Lung microvascular endothelial cell (primary cell): Measurements from ENCODE around the gene ZNF385D. TPM values are rescaled to one million over a fixed set of nuclear protein-coding genes. Genes with fewer than 3 reads are reported as not detected.

ENCODE experiments used
- DNase-seq, 2 donors: peaks; one replicate each; pipeline versions ENCODE4 v3.0.0 to v3.0.0-alpha.2; 2010; ENCODE audit warnings: low read depth in 2 of 2
- total RNA-seq: library from RNA; depleted of rRNA; stranded (reverse); fragments of >200 nt; gene quantifications from 2 replicates; pipeline ENCODE4 v1.2.1, GENCODE V29; 2014

ZNF385D gene
- total RNA-seq, 1 donor from 2014 or later, result 1.8 TPM

DNA sequence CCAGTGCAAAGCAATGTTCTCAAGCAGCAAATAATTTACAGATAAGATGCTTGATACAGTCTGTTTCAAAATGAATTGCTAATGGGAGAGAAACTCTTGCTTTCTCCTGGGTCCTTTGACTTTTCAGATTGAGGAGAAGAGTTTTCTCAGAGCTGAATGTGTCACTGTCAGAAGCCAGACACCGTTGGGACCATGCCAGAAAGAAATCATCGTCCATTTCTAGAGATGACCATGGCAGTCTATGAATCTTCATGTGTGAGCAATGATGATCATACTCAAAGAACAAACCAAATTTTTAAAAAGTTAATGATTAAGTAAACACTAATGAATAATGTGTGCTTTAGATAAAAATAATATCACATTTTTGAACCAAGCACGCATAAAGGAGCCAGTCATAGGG is 77.6 kb downstream of the ZNF385D start:
- DNase-seq, result no peak

DNA sequence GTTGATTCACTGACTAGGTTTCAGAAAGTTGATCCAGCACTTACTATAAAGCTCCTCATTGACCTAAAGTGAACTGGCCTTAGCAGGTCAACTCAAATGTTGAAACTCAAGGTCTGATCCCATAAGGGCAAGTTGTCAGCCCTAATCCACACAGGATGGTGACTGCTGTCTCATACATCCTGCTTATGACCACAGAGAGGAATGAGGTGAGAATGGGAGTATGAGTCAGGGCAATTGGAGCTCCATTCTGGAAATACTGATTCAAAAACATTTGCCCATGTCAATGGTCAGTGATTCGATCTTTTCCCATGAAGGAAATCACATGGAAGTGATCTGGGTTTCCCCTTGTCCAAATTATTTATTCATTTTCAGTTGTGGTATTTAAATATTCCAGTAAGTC is 78.7 kb downstream of the ZNF385D start:
- peak; percentile 57 to 98 for DNase-seq

DNA sequence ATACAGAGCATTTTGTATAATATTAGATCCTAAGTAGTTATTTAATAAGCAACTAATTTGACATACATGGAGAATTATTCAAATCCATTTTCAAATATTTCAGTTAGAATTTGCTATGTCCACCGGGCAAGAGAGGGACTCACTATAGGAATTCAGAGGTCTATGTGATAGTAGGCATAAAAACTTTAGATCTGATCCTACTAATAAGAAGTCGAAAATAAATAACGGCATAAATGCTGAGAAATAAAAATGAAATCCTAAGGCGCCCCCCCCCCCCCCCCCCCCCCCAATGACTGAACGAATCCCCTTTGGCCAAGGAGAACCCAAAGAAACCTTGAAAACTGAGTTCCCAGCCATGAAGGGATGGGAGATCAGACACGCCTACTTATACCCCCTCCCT is 80.6 kb downstream of the ZNF385D start:
- no peak for DNase-seq

DNA sequence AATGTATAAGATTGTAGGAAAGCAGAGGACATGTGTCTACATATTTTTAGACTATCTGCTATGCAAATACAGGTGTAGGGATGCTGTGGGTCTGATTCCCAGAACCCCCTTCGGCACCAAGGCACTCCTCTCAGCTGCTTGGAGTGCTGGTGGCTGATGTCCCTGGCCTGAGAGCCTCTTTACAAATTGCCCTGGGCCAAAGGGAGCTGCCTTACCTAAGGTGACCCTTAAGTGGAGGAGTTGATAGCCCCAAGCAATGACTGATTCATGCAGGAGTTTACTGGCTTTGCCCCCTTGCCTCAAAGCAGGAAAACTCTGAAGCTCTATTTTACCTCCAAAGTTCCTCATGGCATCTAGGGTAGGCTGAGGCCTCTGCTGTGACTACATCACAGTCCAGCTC is 83.0 kb downstream of the ZNF385D start:
- DNase-seq, result no peak

DNA sequence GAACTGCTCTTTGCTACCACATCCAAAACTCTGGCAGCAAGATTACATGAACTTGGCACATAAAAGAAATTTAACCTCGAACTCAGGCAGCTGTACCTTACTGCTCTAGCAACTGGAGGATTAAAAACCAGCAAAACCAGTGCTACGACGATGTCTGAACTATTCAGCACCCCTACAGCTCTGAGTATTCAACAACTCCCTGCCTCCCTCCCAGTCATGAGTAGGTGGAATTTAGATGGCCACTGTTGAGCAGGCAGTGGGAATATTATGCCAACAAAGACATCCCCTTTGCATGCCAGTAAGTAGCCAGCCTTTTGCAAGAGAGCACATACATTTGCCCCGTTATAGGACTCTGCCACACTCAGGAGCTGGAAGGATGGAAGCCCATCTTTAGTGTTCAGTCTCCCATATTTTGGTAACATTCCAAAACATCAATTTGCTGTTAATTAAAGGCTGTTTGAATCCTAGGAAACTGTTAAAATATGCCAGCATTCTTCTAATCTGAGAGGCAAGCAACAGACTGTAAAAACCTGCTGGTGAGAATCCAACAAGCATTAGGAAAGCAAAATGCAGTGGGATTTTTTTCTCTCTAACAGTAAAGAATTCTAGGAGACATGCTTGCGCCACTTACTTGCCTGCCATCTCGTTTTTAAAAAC is 85.4 kb downstream of the ZNF385D start:
- no peak for DNase-seq

DNA sequence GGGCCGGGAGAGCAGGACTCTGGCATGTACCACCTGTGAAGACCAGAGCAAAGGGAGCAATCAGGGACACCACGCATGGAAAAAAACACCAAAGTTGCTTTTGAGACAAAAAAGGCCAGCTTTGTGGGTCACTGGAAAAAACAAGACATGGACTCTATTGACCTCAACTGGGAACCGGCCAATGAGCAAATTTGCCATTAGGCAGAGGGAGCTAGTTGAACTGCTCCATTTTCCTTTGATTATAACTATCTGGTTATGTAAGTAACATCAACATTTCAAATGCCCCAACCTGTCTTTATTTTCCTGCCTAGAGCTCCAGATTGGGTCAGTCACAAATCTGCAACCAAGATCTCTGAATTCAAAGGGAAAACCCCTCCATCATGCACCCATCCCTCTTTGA is 86.0 kb downstream of the ZNF385D start:
- no peak for DNase-seq

DNA sequence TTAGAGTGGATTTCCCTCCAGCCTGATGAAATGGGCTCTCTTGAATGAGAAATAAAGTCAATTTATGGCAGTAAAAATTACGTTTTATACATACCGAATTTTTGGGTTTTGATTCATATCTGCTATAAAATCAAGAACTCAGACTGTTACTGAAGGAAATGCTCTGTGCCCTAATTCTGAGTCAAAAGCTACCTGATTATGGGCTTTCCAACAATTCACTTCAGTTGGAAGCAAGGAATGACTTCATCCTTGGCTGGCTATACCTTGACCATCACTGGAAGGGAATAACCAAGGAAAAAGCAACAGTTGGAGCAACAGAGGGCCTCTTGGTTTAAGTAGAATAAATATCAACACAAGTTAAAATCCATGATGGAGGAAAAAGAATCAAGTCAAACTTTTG is 88.6 kb downstream of the ZNF385D start:
- DNase-seq, result no peak

DNA sequence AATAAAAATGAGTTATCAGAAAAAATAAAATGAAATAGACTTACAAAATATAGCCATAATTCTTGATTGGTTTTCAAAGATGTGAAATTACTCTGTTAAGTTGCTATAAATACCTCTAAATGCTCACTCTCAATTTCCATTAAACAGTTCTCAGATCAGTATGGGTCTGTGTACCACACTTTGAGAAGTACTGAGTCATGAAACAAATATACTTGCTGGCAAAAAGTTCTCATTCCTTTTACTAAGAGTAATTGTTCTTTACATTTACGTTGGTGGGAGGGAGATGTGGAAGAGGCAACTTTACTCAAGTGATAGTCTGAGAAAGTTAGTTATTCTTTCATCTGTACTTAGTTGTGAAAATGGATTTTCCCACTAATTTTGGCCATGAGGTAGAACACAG is 96.3 kb downstream of the ZNF385D start:
- no peak for DNase-seq

DNA sequence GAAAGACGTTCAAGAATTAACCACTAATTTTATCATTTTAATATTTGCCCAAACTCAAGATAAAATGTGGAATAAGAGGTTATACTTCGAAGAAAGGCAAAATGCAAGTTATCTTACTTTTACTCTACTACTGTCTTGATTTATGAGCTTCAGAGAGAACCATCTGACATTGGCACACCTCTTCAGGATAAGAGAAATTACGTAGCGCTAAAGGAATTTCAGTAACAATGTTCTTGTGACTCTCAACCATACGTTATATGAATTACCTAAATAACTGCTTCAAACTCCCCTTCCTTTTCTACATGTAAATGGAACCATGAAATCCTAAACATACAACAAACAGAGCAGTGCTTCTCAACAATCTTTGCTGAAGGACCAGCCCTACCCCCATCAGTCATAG is 96.8 kb downstream of the ZNF385D start:
- no peak for DNase-seq

DNA sequence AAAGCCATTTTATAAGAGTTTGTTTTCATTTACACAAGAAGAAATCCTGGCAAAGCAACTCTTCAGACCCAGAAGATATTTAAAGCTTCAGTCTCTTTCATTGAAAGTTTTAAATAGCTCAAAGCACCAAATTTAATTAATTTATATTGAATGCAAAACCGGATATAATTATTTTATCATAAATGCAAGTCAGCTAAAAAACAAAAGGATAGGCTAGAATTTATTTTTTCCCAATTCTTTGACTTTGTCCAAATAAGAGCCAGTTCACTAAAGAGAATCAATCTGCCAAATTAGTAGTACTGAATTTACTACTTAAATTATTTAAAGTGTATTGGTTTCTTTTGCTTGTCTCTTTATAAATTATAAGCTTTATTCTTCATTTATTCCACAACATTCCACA is 101.5 kb downstream of the ZNF385D start:
- DNase-seq, result no peak

DNA sequence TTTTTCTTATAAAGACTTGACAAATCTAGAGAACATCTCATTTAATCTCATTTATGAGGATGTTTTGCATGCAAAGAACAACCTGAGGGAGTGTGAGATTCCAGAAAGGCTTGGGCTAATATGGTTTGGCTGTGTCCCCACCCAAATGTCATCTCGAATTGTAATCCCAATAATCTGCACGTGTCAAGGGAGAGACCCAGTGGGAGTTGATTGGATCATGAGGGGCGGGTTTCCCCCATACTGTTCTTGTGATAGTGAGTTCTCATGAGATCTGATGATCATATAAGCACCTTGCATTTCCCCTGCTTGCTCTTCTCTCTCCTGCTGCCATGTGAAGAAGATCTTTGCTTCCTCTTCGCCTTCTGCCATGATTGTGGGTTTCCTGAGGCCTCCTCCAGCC is 103.0 kb downstream of the ZNF385D start:
- no peak for DNase-seq

DNA sequence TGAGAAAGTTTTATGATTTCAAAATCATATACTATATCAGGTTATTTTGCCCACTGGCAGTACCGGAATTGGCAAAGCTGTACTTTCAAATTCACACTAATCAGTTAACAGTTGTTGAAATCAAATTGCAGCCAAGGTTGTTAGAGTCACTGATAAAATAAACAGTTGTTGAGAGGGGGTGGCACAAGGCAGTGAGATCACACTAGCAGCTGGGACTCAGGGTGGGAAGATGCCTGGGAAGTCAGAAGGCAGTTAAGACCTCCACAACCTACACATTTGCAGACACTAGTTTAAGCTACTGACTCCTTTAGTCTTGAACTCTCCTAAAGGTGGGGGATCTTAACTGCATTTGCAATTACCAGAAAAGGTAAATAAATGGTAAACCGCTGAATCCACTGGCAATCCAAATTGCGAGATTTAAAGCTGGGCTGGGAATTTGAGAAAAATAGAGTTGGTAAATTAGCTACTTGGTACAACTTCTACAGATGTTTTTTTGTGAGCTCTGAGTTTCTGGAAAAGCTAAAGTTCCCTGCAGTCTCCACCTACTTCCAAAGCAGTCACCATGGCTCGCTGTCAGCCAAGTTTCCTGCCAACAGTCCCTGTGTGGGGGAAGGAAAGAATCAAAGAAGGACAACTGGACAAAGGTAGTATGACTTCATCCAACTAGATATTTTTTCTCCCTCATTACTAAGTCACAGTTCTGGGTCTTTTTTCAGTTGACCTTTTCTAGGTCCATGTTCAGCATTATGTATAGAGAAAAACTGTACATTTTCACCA is 105.7 kb downstream of the ZNF385D start:
- DNase-seq, result peak in 1 of 2 donors; percentile 61

DNA sequence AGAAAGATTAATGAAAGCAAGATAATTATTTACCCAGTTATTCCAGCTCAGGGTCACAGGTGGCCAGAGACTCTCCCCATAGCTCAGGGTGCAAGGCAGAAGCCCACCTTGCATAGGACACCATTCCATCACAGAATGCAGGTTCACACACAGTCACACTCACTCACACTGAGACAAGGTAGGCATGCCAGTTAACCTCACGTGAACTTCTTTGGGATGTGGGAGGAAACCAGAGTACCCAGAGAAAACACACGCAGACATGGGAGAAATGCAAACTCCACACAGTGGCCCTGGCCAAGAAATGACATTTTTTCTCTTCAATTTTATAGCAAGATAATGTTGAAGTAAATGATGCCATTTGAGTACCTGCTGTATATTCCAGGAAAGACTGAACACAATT is 106.7 kb downstream of the ZNF385D start:
- DNase-seq, result no peak

DNA sequence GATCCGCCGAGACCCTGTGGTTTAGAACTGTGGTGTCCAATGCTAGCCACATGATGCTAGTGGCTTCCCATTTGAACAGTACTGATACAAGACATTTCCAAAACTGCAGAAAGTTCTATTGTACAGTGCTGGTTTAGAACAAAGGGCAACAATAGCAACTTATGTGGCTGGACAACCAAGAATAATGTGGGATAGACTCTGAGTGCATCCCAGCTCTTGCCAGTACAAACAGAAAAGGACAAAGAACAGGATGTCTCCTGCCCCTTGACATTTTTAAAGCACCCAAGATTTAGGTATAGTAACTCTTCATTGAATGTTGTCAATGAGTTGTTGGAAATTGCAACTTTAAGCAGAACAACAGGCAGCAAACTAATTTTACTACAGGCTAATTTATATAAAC is 107.3 kb downstream of the ZNF385D start:
- peak in 1 of 2 donors; percentile 14 for DNase-seq

DNA sequence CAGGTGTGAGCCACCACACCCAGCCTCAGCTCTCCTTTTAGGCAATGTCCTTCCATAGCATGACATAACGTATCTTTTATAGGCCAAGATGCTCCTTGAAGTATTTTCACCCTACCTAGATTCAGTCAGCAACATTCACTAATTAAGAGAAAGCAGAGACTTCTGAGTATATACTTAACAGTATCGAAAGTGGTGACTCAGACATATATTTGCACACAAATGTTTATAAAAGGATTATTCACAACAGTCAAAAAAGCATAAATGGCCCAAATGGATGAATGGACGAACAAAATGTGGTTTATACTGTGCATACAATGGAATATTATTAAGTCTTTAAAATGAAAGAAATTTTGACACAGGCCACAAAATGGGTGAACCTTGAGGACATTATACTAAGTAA is 108.6 kb downstream of the ZNF385D start:
- DNase-seq, result no peak

DNA sequence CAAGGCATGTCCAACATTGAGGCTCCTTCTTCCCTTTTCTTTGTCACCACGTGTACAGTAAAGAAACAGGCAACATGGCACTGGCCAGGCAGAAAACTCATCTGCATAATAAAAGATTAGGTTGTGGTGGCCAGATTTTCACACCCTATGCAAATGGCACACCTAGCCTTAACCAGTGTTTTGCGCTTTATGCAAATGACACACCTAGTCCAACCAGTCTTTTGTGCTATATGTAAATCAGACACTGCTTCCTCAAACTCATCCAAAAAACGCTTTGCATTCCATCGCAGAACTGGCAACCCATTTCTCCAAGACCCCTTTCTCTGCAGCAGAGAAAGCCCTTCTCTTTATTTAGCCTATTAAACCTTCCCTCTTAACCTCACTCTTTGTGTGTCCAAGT is 109.1 kb downstream of the ZNF385D start:
- DNase-seq, result no peak

DNA sequence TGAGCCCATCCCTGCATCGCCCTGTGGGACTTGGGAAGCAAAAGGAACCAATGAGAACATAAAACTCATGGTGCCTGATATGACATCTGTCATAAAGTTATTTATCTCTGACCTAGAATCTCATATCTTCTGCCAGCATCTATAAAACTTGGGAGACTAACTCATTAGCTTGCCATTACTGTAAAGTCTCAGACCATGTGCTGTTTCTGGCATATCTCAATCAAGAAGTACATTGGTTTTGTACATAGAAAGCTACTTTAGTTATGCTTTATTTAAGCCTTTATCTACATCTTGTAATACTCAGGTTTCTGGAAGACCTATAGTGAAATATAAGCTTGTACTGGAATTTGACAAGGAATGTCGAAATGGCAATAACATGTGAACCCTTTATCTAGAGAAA is 112.5 kb downstream of the ZNF385D start:
- no peak for DNase-seq

DNA sequence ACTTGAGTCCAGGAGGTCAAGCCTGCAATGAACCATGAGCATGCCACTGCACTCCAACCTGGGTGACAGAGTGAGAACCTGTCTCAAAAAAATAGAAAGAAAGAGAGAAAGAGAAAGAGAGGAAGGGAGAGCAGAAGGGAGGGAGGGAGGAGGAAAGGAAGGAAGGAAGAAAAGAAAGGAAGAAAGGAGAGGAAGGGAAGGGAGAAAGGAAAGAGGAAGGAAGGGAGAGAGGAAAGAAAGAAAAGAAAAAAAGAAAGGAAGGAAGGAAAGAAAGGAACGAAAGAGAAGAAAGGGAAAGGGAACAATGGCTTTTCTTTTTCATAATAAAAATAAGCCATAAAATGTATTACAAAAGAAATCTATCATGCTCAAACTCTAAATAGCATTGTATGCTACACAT is 116.9 kb downstream of the ZNF385D start:
- DNase-seq, result no peak

DNA sequence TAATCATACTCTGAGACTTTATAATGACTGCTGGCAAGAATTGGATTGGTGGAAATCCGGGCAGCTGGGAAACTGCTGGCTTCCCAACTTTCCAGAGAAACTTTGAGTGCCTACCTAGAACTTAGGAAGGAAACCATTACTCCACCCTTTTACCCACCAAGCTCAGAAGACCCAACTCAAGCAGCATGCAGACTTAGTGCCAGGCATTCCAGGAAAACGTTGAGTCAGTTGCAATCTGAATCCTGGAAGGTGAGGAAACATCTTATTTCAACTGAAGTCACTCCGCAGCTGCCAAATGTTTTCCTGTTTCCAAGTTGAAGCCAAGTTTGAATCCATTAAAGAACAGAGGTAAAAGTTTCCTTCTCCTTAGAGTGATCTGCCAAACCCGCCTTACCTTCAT is 126.5 kb downstream of the ZNF385D start:
- no peak for DNase-seq

DNA sequence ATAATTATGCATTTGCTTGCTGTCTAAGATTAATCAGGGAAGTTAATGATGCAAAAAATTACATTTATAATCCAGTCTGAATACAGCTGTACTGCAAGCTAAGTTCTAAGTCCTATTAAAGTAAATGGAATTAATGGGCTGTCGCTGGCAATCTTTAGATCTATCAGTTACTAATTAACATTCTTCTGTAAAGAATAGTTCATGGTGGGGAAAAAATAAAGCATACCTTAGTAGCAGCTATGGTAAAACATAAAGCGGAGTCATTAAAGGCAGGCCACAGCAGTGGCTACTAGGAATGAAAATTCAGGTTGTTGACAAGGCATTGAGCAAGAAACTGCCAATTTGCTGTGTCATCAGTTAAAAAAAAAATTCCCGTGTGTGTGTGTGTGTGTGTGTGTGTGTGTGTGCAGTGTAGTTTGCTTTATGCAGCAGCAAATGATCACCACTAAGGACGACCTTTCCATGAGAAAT is 129.8 kb downstream of the ZNF385D start:
- peak in 1 of 2 donors; percentile 52 for DNase-seq

DNA sequence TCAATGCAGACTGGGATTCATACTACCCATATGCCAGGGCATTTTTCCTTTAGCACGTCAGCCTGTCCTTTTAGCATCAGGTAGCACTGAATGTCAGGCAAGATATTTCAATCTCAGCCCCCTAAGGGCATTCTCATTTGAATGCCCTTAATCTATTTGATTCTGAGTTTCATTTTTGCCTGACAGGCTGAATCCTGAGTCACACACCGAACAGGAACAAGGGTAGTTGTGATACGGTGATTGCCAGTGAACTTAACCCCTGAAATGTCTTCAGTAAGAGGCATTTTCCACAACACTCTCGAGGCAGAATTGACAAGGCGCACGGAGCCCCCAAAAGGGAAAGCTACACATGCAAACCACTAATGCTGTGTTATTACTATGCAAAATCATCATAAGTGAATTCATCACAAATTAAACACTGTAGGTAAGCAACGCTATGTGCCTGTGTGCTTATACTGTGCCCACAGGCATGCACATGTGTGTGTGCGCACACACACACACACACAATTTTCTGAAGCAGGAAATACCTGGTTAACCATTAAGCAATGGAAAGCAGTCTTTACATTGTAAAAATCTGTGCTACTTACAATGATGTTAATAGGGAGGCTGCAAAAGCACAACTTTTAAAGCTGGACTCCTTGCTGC is 130.4 kb downstream of the ZNF385D start:
- DNase-seq, result peak in 1 of 2 donors; percentile 25

DNA sequence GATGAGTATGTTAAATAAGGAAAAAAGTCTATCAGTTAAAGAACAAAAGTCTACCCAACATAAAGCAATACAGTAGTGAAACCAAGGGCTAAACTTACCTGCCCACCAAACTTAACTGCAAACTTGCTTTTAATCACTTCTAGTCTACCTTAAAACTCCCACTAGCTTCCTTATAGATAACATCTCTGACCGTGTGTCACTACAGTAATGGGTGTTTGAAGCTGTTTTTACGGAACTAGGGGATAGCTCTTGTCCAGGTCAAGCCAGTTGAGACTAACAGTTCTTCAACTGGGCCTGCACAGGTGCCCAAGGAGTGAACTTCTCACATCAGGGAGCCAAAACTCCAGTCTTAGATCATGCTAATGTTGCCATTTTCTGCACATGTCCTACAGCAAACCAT is 132.3 kb downstream of the ZNF385D start:
- no peak for DNase-seq
